Measurements from ENCODE around the gene IQCM. TPM values are rescaled to one million over a fixed set of nuclear protein-coding genes. Genes with fewer than 3 reads are reported as not detected.
"Not testable (repeated sequence)": the region's sequence is repeated elsewhere in the genome, so short reads cannot be mapped to it uniquely, and the experiment has no call there.

Gene IQCM
- total RNA-seq, 2 donors from 2014 or later = not detected

DNA sequence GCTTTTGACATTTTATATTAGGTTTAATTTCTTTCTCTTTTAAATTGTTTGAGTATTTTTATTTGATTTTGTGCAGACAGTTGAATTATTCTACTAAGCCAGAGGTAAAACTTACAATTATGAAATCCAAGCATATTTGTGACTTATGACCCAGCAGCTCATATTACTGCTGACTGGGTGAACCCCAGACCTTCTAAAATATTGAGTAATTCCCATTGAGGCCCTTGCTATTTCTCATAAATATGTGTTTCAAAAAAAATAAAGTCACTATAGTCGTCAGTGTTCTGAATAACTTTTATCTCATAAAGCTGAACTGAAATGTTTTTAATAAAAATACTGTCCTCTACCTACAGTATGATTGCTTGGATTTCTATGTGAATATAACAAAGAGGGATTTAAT lies 303.1 kb downstream of the IQCM start:
- Mint-ChIP-seq H3K27me3 (ENCODE audit: low read depth) (no peaks in the 10 kb centered on the region), H3K4me3 (no peak overlapping the region), H3K27ac (no peak overlapping the region), H3K9me3 (peaks cover 7 to 15% of the 10 kb centered on the region in 2 donors), H3K4me1 (ENCODE audit: low read depth) (no peaks in the 10 kb centered on the region), H3K36me3 (ENCODE audit: insufficient read depth in 2 of 2) (no peaks in the 10 kb centered on the region)
- ATAC-seq (replicated peaks in 1 of 2) (no peak), DNase-seq (no peak)

DNA sequence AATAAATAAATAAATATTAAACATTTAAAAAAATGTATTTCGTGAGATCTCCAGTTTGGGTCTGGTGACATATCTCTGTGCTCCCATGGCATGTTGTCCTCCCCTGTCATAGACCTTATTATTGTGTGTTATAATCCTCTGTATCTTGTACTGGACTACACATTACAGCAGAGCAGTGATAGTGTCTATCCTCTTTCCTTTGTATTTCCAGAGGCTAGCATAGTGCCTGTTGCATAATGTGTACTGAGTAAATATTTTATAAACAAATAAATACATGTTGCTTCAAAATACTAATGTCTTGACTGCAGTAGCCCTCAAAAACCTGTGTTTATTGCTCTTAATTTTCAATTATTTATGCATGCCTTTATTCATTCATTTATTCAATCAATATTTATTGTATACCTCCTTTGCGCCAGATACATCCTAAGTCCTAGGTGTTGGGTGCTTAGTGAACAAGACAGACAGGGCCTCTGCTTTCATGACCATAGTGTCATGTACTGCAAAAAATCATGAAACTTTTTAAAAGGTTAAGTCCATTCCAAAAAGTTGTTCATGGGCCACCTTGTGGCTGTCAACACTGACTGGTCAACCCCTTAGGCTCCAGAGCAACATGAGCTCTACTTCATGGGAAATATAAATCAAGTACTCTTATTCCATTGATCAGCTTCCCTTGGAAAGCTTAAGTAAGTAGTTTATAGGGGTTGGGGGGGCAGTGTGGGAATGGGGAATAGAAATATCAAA lies 303.9 kb downstream of the IQCM start:
- no peaks in the 10 kb centered on the region for H3K4me1 Mint-ChIP-seq (ENCODE audit: low read depth)
- H3K9me3 Mint-ChIP-seq = peaks cover 3 to 11% of the 10 kb centered on the region in 2 donors
- H3K36me3 Mint-ChIP-seq (ENCODE audit: insufficient read depth in 2 of 2) = no peaks in the 10 kb centered on the region
- H3K27ac Mint-ChIP-seq = no peak overlapping the region
- DNase-seq (no peak), ATAC-seq (replicated peaks in 1 of 2) (no peak)
- H3K27me3 Mint-ChIP-seq (ENCODE audit: low read depth) = no peaks in the 10 kb centered on the region
- no peak overlapping the region for H3K4me3 Mint-ChIP-seq

DNA sequence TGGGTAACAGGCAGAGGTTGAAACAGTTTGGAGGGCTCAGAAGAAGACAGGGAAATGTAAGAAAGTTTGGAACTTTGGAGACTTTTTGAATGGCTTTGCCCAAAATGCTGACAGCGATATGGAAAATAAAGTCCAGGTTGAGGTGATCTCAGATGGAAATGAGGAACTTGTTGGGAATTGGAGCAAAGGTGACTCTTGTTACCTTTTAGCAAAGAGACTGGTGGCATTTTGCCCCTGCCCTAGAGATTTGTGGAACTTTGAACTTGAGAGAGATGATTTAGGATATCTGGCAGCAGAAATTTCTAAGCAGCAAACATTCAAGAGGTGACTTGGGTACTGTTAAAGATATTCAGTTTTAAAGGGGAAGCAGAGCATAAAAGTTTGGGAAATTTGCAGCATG lies 308.3 kb downstream of the IQCM start:
- not testable (repeated sequence) for H3K27me3 Mint-ChIP-seq (ENCODE audit: low read depth); ATAC-seq (replicated peaks in 1 of 2); H3K27ac Mint-ChIP-seq; H3K9me3 Mint-ChIP-seq; H3K4me1 Mint-ChIP-seq (ENCODE audit: low read depth); H3K4me3 Mint-ChIP-seq; H3K36me3 Mint-ChIP-seq (ENCODE audit: insufficient read depth in 2 of 2); DNase-seq

DNA sequence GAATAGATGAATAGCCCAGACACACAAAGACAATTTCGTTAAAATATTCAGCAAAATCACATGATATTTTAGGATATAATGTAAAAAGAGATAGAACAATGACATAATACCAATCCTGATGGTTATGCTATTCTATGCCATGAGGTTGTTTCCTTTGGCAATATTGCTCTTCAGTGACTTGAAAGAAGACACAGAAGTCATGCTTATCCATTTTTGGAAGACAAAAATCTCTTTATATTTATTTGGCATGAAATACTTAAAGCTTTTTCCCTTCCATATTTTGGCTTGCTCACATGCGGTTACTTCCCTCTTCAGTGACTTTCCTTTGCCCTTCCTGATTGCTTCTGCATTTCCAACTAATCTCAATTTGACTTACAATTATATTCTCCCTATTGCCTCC lies 314.8 kb downstream of the IQCM start:
- H3K4me3 Mint-ChIP-seq = no peak overlapping the region
- no peak for DNase-seq
- peaks cover 2 to 4% of the 10 kb centered on the region in 2 donors for H3K9me3 Mint-ChIP-seq
- no peak for ATAC-seq (replicated peaks in 1 of 2)
- no peaks in the 10 kb centered on the region for H3K36me3 Mint-ChIP-seq (ENCODE audit: insufficient read depth in 2 of 2)
- no peaks in the 10 kb centered on the region for H3K4me1 Mint-ChIP-seq (ENCODE audit: low read depth)
- no peaks in the 10 kb centered on the region for H3K27me3 Mint-ChIP-seq (ENCODE audit: low read depth)
- no peak overlapping the region for H3K27ac Mint-ChIP-seq

GRCh38 chr4:149499726-149500125 lies 315.9 kb downstream of the IQCM start:
- H3K4me3 Mint-ChIP-seq = no peak overlapping the region
- H3K4me1 Mint-ChIP-seq (ENCODE audit: low read depth) = no peaks in the 10 kb centered on the region
- H3K9me3 Mint-ChIP-seq = peaks cover 2 to 4% of the 10 kb centered on the region in 2 donors
- DNase-seq (no peak), ATAC-seq (replicated peaks in 1 of 2) (no peak)
- no peaks in the 10 kb centered on the region for H3K36me3 Mint-ChIP-seq (ENCODE audit: insufficient read depth in 2 of 2)
- no peak overlapping the region for H3K27ac Mint-ChIP-seq
- no peaks in the 10 kb centered on the region for H3K27me3 Mint-ChIP-seq (ENCODE audit: low read depth)

GRCh38 chr4:149498246-149498645 lies 317.4 kb downstream of the IQCM start:
- H3K36me3 Mint-ChIP-seq (ENCODE audit: insufficient read depth in 2 of 2) = no peaks in the 10 kb centered on the region
- H3K9me3 Mint-ChIP-seq = peaks cover 2 to 4% of the 10 kb centered on the region in 2 donors
- H3K27ac Mint-ChIP-seq = no peak overlapping the region
- no peaks in the 10 kb centered on the region for H3K4me1 Mint-ChIP-seq (ENCODE audit: low read depth)
- DNase-seq = no peak
- no peak overlapping the region for H3K4me3 Mint-ChIP-seq
- no peaks in the 10 kb centered on the region for H3K27me3 Mint-ChIP-seq (ENCODE audit: low read depth)
- no peak for ATAC-seq (replicated peaks in 1 of 2)

- H3K27ac Mint-ChIP-seq = no peak overlapping the region
- no peak for DNase-seq
- H3K9me3 Mint-ChIP-seq = peaks cover 2 to 3% of the 10 kb centered on the region in 2 donors
- no peak for ATAC-seq (replicated peaks in 1 of 2)
- H3K36me3 Mint-ChIP-seq (ENCODE audit: insufficient read depth in 2 of 2) = no peaks in the 10 kb centered on the region
- H3K4me1 Mint-ChIP-seq (ENCODE audit: low read depth) = no peaks in the 10 kb centered on the region
- no peak overlapping the region for H3K4me3 Mint-ChIP-seq
- no peaks in the 10 kb centered on the region for H3K27me3 Mint-ChIP-seq (ENCODE audit: low read depth)
These were observed 322.2 kb downstream of the IQCM start for GRCh38 chr4:149493492-149493891.

- Mint-ChIP-seq H3K27ac (no peak overlapping the region), H3K27me3 (ENCODE audit: low read depth) (no peaks in the 10 kb centered on the region), H3K9me3 (peaks cover 0 to 1% of the 10 kb centered on the region in 2 donors), H3K36me3 (ENCODE audit: insufficient read depth in 2 of 2) (no peaks in the 10 kb centered on the region), H3K4me3 (no peak overlapping the region), H3K4me1 (ENCODE audit: low read depth) (no peaks in the 10 kb centered on the region)
- ATAC-seq (replicated peaks in 1 of 2) = no peak
- DNase-seq = no peak
These were observed 326.3 kb downstream of the IQCM start for GRCh38 chr4:149489321-149489720.

DNA sequence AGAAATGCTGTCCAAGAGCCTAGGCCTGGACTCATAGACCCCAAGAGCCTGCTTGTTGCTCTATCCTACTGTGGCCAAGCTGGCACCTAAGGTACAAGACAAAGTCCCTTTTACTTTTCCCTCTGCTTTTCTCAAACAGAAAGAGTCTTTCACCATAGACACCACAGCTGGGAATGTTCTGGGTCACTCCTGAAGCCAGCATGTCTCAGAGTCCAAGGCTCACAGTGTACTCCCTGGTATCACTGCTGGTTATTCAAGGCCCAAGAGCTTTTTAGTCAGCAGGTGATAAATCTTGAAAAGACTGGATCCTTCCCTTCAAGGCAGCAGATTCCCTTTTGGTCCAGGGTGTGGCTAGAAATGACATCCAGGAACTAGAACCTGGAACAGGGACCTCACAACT lies 328.8 kb downstream of the IQCM start:
- no peaks in the 10 kb centered on the region for H3K4me1 Mint-ChIP-seq (ENCODE audit: low read depth)
- peaks cover 0 to 4% of the 10 kb centered on the region in 2 donors for H3K9me3 Mint-ChIP-seq
- DNase-seq = no peak
- H3K27me3 Mint-ChIP-seq (ENCODE audit: low read depth) = no peaks in the 10 kb centered on the region
- H3K36me3 Mint-ChIP-seq (ENCODE audit: insufficient read depth in 2 of 2) = no peaks in the 10 kb centered on the region
- no peak overlapping the region for H3K4me3 Mint-ChIP-seq
- ATAC-seq (replicated peaks in 1 of 2) = no peak
- H3K27ac Mint-ChIP-seq = no peak overlapping the region

- H3K27ac Mint-ChIP-seq; ATAC-seq (replicated peaks in 1 of 2); H3K4me3 Mint-ChIP-seq; H3K4me1 Mint-ChIP-seq (ENCODE audit: low read depth); H3K27me3 Mint-ChIP-seq (ENCODE audit: low read depth); DNase-seq; H3K36me3 Mint-ChIP-seq (ENCODE audit: insufficient read depth in 2 of 2): not testable (repeated sequence)
- peaks cover 11 to 15% of the 10 kb centered on the region in 2 donors for H3K9me3 Mint-ChIP-seq
These were observed 347.0 kb downstream of the IQCM start for GRCh38 chr4:149468669-149469068.

GRCh38 chr4:149466446-149466845 lies 349.2 kb downstream of the IQCM start:
- DNase-seq (no peak), ATAC-seq (replicated peaks in 1 of 2) (no peak)
- Mint-ChIP-seq H3K4me1 (ENCODE audit: low read depth) (no peaks in the 10 kb centered on the region), H3K4me3 (no peak overlapping the region), H3K27me3 (ENCODE audit: low read depth) (no peaks in the 10 kb centered on the region), H3K27ac (no peak overlapping the region), H3K36me3 (ENCODE audit: insufficient read depth in 2 of 2) (no peaks in the 10 kb centered on the region), H3K9me3 (peaks cover 9 to 15% of the 10 kb centered on the region in 2 donors)

DNA sequence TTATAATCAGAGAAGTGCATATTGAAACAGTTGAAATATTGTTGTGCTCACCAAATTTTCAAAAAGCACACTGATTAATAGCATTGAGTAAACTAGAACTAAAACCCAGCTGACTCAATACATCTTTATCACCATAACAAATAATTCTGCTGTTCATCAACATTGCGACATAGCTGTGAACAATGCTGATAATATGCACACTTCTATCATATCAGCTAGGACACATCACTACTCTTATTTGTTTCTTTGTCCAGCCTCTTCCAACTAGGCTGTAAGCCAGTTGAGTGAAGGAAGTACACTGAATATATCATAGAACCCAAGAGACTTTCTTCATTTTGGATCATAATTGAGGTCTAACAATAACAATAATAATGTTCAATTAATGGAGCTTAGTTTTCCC lies 349.7 kb downstream of the IQCM start:
- DNase-seq (no peak), ATAC-seq (replicated peaks in 1 of 2) (no peak)
- Mint-ChIP-seq H3K27ac (no peak overlapping the region), H3K36me3 (ENCODE audit: insufficient read depth in 2 of 2) (no peaks in the 10 kb centered on the region), H3K27me3 (ENCODE audit: low read depth) (no peaks in the 10 kb centered on the region), H3K4me1 (ENCODE audit: low read depth) (no peaks in the 10 kb centered on the region), H3K9me3 (peaks cover 8 to 13% of the 10 kb centered on the region in 2 donors), H3K4me3 (no peak overlapping the region)

DNA sequence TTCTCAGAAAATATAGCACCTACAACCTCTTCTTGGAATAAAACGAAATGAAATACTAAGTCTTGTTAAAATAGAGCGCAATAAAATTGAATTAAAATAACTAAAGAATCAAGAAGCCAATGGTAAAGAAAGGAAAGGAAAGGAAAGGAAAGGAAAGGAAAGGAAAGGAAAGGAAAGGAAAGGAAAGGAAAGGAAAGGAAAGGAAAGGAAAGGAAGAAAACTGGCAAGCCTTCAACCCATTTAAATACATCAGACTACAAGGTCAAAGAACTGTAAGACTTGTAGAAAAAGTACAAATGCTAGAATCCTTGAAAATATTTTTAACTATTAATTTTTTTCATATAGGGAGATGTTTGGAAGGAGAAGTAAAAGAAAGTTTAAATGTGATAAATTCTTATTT lies 372.1 kb downstream of the IQCM start:
- ATAC-seq (replicated peaks in 1 of 2) (no peak), DNase-seq (no peak)
- H3K4me3 Mint-ChIP-seq = no peak overlapping the region
- H3K27me3 Mint-ChIP-seq (ENCODE audit: low read depth) = no peaks in the 10 kb centered on the region
- peaks cover 1 to 2% of the 10 kb centered on the region in 2 donors for H3K9me3 Mint-ChIP-seq
- H3K4me1 Mint-ChIP-seq (ENCODE audit: low read depth) = no peaks in the 10 kb centered on the region
- no peaks in the 10 kb centered on the region for H3K36me3 Mint-ChIP-seq (ENCODE audit: insufficient read depth in 2 of 2)
- H3K27ac Mint-ChIP-seq = no peak overlapping the region

- Mint-ChIP-seq H3K36me3 (ENCODE audit: insufficient read depth in 2 of 2) (no peaks in the 10 kb centered on the region), H3K27me3 (ENCODE audit: low read depth) (no peaks in the 10 kb centered on the region), H3K9me3 (no peaks in the 10 kb centered on the region), H3K4me1 (ENCODE audit: low read depth) (no peaks in the 10 kb centered on the region), H3K4me3 (no peak overlapping the region), H3K27ac (no peak overlapping the region)
- DNase-seq (no peak), ATAC-seq (replicated peaks in 1 of 2) (no peak)
These were observed 374.3 kb downstream of the IQCM start for GRCh38 chr4:149441338-149441737.
